ENCODE results near the gene ITGA11.

ITGA11 gene

GRCh38 chr15:68289621-68290352 is 142.2 kb downstream of the ITGA11 start:
- no peak for DNase-seq (ENCODE audit: low spot score)

GRCh38 chr15:68289057-68289456 is 142.9 kb downstream of the ITGA11 start:
- DNase-seq (ENCODE audit: low spot score), result no peak

GRCh38 chr15:68286256-68286655 is 145.7 kb downstream of the ITGA11 start:
- DNase-seq (ENCODE audit: low spot score), result no peak

- DNase-seq (ENCODE audit: low spot score), result peak; percentile 37
Measured at GRCh38 chr15:68285259-68285980, 146.5 kb downstream of the ITGA11 start.

- no peak for DNase-seq (ENCODE audit: low spot score)
Measured at GRCh38 chr15:68284616-68285258, 147.2 kb downstream of the ITGA11 start.

GRCh38 chr15:68283401-68283800 is 148.6 kb downstream of the ITGA11 start:
- no peak for DNase-seq (ENCODE audit: low spot score)

GRCh38 chr15:68281008-68281407 is 151.0 kb downstream of the ITGA11 start:
- no peak for DNase-seq (ENCODE audit: low spot score)

GRCh38 chr15:68279779-68280753 is 151.9 kb downstream of the ITGA11 start:
- no peak for DNase-seq (ENCODE audit: low spot score)

GRCh38 chr15:68278595-68279405 is 153.2 kb downstream of the ITGA11 start:
- DNase-seq (ENCODE audit: low spot score), result peak; percentile 29

GRCh38 chr15:68278345-68278594 is 153.7 kb downstream of the ITGA11 start:
- DNase-seq (ENCODE audit: low spot score), result peak; percentile 40

GRCh38 chr15:68277603-68278344 is 154.2 kb downstream of the ITGA11 start, which contains the start of gene FEM1B:
Gene FEM1B (plus strand): TSS chr15:68277745. CDS start chr15:68278418, 673 bp downstream.
- DNase-seq (ENCODE audit: low spot score), result peak; percentile 87

- peak; percentile 54 for DNase-seq (ENCODE audit: low spot score)
Measured at GRCh38 chr15:68277131-68277602, 154.8 kb downstream of the ITGA11 start.

- no peak for DNase-seq (ENCODE audit: low spot score)
Measured at GRCh38 chr15:68276668-68277067, 155.3 kb downstream of the ITGA11 start.

GRCh38 chr15:68275165-68275746 is 156.7 kb downstream of the ITGA11 start:
- DNase-seq (ENCODE audit: low spot score), result no peak

GRCh38 chr15:68274201-68274848 is 157.6 kb downstream of the ITGA11 start:
- no peak for DNase-seq (ENCODE audit: low spot score)

- DNase-seq (ENCODE audit: low spot score), result no peak
Measured at GRCh38 chr15:68272721-68273271, 159.2 kb downstream of the ITGA11 start.

- no peak for DNase-seq (ENCODE audit: low spot score)
Measured at GRCh38 chr15:68271854-68272471, 160.0 kb downstream of the ITGA11 start.

GRCh38 chr15:68268405-68268804 is 163.6 kb downstream of the ITGA11 start:
- DNase-seq (ENCODE audit: low spot score), result no peak

- no peak for DNase-seq (ENCODE audit: low spot score)
Measured at GRCh38 chr15:68265674-68266073, 166.3 kb downstream of the ITGA11 start.
